NB4 (cell line): ENCODE results near the gene STK32B.

Source experiments
- DNase-seq: peaks from one replicate; pipeline ENCODE4 v3.0.0; 2010; ENCODE audit warnings: low read depth
- H3K4me3 ChIP-seq: one replicate; pipeline ENCODE4 v1.5.1; 2011; ENCODE audit warnings: mild to moderate bottlenecking, low read depth, low read length, moderate library complexity
- CTCF ChIP-seq: IDR thresholded peaks from one replicate; pipeline ENCODE4 v1.5.1; 2012; ENCODE audit warnings: low read depth, low read length
- MAX ChIP-seq: IDR thresholded peaks from 2 replicates; pipeline ENCODE4 v1.6.1; 2011; ENCODE audit warnings: low read depth, low read length
- MYC ChIP-seq: IDR thresholded peaks from 2 replicates; pipeline ENCODE4 v1.6.1; 2011; ENCODE audit warnings: low read depth, low read length
- POLR2A ChIP-seq: IDR thresholded peaks from 2 replicates; pipeline ENCODE4 v1.6.1; 2011; ENCODE audit warnings: mild to moderate bottlenecking; ENCODE audit not compliant: insufficient read length; ENCODE audit errors: extremely low read depth

Gene STK32B

GRCh38 chr4:5503336-5503936, 452.2 kb downstream of the STK32B start:
- no peak overlapping the region for H3K4me3 ChIP-seq
- no peak for TF ChIP-seq MAX
- TF ChIP-seq POLR2A: no peak
- TF ChIP-seq MYC: no peak
- no peak for TF ChIP-seq CTCF
- DNase-seq: no peak

- DNase-seq: no peak
- TF ChIP-seq MYC (no peak), MAX (no peak), POLR2A (no peak), CTCF (no peak)
- no peak overlapping the region for H3K4me3 ChIP-seq
Measured at GRCh38 chr4:5504486-5504885, 453.2 kb downstream of the STK32B start.

DNA sequence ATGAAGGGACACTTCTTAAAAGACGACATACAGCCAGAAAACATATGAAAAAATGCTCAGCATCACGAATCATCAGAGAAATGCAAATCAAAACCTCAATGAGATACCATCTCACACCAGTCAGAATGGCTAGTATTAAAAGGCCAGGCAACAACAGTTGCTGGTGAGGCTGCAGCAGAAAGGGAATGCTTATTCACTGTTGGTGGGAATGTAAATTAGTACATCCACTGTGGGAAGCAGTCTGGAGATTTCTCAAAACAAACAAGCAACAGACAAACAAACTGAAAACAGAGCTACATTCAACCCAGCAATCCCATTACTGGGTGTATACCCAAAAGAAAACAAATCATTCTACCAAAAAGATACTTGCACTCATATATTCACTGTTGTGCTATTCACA, 459.2 kb downstream of the STK32B start:
- DNase-seq: no peak
- H3K4me3 ChIP-seq: no peak overlapping the region
- TF ChIP-seq CTCF: no peak
- TF ChIP-seq MAX: no peak
- no peak for TF ChIP-seq POLR2A

GRCh38 chr4:5511791-5512190, 460.5 kb downstream of the STK32B start:
- no peak for DNase-seq
- TF ChIP-seq CTCF: no peak
- no peak for TF ChIP-seq POLR2A
- TF ChIP-seq MYC: no peak
- no peak for TF ChIP-seq MAX
- no peak overlapping the region for H3K4me3 ChIP-seq

DNA sequence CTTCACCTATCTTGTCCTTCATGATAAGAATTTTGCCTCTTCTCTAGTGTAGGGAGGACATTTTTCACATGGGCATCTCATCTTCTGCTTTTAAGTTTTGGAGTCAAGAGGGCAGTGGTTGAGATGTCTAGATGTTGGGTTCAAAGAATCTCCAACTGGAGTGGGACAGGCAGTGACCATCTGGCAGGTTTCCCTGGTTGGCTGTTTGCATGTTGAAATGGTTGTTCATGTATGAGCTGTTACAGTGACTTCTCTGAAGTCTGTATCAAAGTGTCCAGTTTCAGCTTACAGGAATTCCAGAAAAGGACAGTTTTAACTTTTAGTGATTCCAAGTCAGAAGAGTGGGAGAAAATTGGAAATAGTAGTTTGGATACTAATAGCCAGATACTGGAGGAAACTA, 464.4 kb downstream of the STK32B start:
- no peak for DNase-seq
- no peak for TF ChIP-seq MAX
- TF ChIP-seq CTCF: no peak
- TF ChIP-seq MYC: no peak
- no peak for TF ChIP-seq POLR2A
- H3K4me3 ChIP-seq: no peak overlapping the region

DNA sequence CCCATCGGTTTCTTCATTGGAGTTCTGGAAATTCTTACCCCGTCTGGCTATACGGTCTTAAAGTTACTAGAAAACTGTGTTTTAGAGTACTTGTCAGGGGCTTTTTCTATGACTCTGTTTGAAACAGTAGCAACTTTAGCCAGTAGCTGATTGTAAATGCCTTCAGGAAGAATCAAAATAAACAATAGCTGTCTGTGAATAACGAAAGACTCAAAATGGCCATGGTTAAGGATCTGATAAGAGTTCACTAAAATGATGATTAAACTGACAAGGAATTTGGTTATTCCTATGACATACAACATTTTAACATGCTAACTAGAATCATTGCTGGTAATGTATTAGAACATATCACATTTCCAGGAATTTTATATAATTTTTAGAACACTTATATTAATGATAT, 466.1 kb downstream of the STK32B start:
- DNase-seq: no peak
- H3K4me3 ChIP-seq: no peak overlapping the region
- TF ChIP-seq CTCF (no peak), POLR2A (no peak), MYC (no peak), MAX (no peak)
